SJCRH30 (cell line): ENCODE data around the gene TTC7B. TPM values are rescaled to one million over a fixed set of nuclear protein-coding genes. Genes with fewer than 3 reads are reported as not detected.

ENCODE experiments used
- DNase-seq, 2 experiments: peaks; one replicate each; pipeline ENCODE4 v3.0.0-alpha.2; 2015 to 2020
- H3K27ac ChIP-seq: fragments of 250-450 bp; sonication (Bioruptor Pico); 2 replicates; pipeline ENCODE4 v1.5.1; 2020; ENCODE audit warnings: mild to moderate bottlenecking, moderate library complexity
- H3K27me3 ChIP-seq: fragments of 250-450 bp; sonication (Bioruptor Pico); 2 replicates; pipeline ENCODE4 v1.5.1; 2020; ENCODE audit warnings: mild to moderate bottlenecking, moderate library complexity
- H3K36me3 ChIP-seq: fragments of 250-450 bp; sonication (Bioruptor Pico); 2 replicates; pipeline ENCODE4 v1.5.1; 2020; ENCODE audit warnings: mild to moderate bottlenecking, moderate library complexity
- H3K4me1 ChIP-seq: fragments of 250-450 bp; sonication (Bioruptor Pico); 2 replicates; pipeline ENCODE4 v1.5.1; 2020; ENCODE audit warnings: mild to moderate bottlenecking, moderate library complexity
- H3K4me3 ChIP-seq: fragments of 250-450 bp; sonication (Bioruptor Pico); 2 replicates; pipeline ENCODE4 v1.5.1; 2020; ENCODE audit warnings: mild to moderate bottlenecking, moderate library complexity
- H3K9me3 ChIP-seq: fragments of 250-450 bp; sonication (Bioruptor Pico); replicated peaks from 2 replicates; pipeline ENCODE4 v1.5.1; 2020; ENCODE audit warnings: mild to moderate bottlenecking, moderate library complexity
- total RNA-seq: library from RNA; depleted of rRNA; stranded (reverse); fragments of >200 nt; shearing (Covaris generic); gene quantifications from 2 replicates; pipeline ENCODE4 v1.2.3, GENCODE V29; 2014

TTC7B gene
- total RNA-seq, 1 experiment from 2014 or later = 45.9 TPM

DNA sequence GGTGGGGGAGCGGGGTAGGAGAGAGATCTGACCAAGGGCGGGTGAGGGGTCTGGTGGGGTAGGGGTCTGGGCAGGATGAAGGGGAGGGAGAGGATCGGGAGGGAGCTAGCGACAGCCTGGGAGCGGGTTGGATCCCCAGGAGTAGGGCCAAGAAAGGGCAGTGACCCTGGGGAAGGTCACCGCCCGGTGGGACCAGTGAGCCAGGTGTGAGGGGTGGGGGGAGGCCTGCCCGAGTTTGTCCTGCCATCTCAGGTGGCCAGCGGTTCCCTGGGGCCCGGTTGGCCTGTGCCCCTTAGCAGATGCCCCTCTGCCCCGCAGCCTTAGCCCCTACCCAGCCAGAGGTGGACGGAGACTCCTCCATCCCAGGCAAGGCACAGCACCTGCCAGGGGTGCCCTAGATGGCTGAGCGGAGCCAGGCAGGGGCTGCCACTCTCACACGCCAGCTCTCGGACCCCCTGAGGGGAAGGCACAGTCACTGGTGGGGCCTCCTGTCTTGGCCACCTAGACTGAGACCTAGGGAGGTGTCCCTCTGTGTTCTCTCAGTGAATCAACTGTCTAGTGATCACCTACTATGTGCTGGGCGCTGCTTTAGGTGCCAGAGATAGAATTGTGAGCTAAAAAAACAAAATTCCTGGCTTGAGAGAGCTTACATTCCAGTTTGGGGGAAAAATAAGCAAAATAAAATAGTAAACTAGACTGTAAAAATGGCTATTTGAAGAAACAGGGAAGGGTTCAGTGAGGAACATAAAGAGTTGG, 629 bp upstream of the TTC7B start:
- no peaks in the 10 kb centered on the region for H3K36me3 ChIP-seq
- H3K4me1 ChIP-seq = peaks cover 14% of the 10 kb centered on the region
- no peak overlapping the region; the same call in 1 of the 2 replicates for H3K4me3 ChIP-seq
- H3K27me3 ChIP-seq = no peaks in the 10 kb centered on the region
- no peaks in the 10 kb centered on the region for H3K9me3 ChIP-seq
- no peak for DNase-seq
- H3K27ac ChIP-seq = no peak overlapping the region

DNA sequence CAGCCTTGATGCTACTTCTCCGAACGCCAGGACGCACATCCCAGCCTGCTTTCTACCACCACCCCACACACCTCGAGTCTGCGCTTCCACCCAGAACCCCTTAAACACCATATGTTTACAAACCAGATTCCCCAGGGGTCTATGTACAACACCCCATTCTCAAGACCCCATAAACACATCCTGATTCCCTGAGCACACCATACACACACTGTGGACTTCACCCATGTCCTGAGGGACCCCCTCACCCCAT, 733 bp downstream of the TTC7B start:
- peak overlapping the region; percentile 90 for H3K4me3 ChIP-seq
- H3K36me3 ChIP-seq = no peaks in the 10 kb centered on the region
- DNase-seq = no peak
- H3K27ac ChIP-seq = peak overlapping the region; percentile 43; the same call in 1 of the 2 replicates
- H3K27me3 ChIP-seq = no peaks in the 10 kb centered on the region
- no peaks in the 10 kb centered on the region for H3K9me3 ChIP-seq
- peaks cover 6% of the 10 kb centered on the region for H3K4me1 ChIP-seq

DNA sequence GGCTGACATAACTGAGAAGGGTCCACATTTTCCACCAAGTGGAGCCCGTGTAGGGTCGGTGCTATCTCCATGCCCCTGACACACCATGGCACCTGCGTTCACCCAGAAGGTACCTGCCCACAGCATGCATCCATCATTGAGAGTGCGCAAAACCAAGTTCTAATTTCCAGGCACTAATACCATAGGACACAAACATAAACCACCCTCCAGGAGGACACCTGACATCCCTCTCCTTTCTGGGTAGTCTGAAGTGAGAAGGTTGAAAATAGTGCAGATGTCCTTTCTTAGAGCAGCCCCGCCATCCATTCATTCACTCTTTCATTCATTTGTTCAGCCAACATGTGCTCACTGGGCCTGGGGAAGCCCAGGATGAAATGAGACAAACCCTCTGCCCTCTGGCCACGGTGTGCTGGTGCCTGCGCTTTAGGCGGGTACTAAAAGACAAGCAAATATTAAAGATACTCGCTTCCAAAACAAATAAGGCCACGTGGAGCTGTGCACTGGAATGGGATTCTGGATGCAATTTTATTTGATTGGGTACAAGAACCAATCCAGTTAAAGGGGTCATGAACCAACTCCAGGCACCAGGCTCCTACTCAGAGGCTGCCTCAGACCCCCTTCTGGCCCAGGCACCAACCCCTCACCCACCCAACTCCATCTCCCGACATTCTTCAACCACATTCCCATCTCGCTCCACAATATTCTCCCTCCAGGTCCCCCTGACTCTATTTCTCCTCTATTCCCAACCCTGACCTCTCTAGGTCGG, 1.2 kb downstream of the TTC7B start:
- no peak for DNase-seq
- H3K9me3 ChIP-seq = no peaks in the 10 kb centered on the region
- H3K36me3 ChIP-seq = no peaks in the 10 kb centered on the region
- H3K27ac ChIP-seq = peak overlapping the region; percentile 43; the same call in 1 of the 2 replicates
- peak overlapping the region; percentile 90 for H3K4me3 ChIP-seq
- peaks cover 2% of the 10 kb centered on the region; the same call in 1 of the 2 replicates for H3K4me1 ChIP-seq
- H3K27me3 ChIP-seq = no peaks in the 10 kb centered on the region

DNA sequence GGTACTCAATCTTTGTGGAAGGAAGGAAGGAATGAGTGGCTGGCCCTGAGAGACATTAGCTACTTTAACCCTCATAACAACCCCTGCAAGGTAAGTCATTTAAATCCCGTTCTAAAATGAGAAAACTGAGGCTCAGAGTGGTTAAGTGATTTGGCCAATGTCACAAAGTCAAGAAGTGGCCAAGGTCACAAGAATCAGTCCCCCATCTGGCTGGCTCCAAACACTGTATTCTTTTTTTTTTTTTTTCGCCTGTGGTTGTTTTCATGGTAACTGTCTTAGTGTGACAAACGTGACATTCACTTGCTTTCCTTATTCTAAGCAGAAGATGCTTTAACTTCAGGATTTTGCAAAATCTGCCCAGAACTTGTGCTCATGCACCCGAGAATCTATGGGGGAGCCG, 2.8 kb downstream of the TTC7B start:
- Histone ChIP-seq H3K9me3 (no peaks in the 10 kb centered on the region), H3K36me3 (no peaks in the 10 kb centered on the region), H3K27me3 (no peaks in the 10 kb centered on the region), H3K4me3 (no peak overlapping the region), H3K4me1 (peaks cover 3% of the 10 kb centered on the region; the same call in 1 of the 2 replicates), H3K27ac (no peak overlapping the region)
- no peak for DNase-seq

DNA sequence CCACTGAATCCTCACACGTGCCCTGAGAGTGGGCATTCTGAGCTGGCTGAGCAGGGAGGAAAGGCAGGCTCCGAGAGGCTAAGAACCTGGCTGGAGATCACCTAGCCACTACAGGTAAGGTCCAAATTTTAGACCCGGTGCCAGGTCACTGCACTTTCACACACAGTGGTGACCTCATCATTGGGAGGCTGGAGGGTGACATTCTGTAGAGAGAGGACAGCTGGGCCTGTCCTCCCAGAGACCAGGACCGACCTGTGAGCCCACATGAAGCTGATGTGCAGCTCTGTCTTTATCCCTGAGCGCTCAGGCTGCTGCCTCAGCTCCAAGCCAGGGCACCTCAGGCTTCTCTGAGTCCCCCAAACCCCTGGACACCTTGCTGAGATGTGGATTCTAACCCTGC, 4.1 kb downstream of the TTC7B start:
- Histone ChIP-seq H3K27ac (no peak overlapping the region), H3K4me1 (peaks cover 3% of the 10 kb centered on the region; the same call in 1 of the 2 replicates), H3K36me3 (no peaks in the 10 kb centered on the region), H3K4me3 (no peak overlapping the region), H3K9me3 (no peaks in the 10 kb centered on the region), H3K27me3 (no peaks in the 10 kb centered on the region)
- no peak for DNase-seq

DNA sequence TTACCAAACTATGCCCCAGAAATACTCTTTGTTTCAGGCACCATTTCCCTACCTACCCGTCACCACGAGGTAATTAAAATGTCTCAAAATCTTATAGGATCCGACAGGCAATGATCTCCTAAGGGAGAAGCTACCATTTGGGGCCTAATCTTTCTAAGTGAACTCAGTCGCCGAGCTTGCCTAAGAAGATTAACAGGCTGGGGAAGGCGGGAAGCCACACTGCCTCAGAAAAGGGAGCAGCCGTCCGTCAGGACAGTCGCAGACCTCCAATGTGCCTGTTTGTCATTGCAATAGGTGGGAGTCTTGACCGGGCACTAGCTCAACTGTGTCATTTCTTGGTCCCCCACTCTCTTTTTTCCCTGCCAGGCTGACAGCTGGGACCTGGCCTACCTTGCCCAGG, 4.6 kb downstream of the TTC7B start:
- Histone ChIP-seq H3K4me1 (peaks cover 3% of the 10 kb centered on the region; the same call in 1 of the 2 replicates), H3K36me3 (no peaks in the 10 kb centered on the region), H3K4me3 (no peak overlapping the region), H3K27me3 (no peaks in the 10 kb centered on the region), H3K9me3 (no peaks in the 10 kb centered on the region), H3K27ac (no peak overlapping the region)
- DNase-seq = no peak

DNA sequence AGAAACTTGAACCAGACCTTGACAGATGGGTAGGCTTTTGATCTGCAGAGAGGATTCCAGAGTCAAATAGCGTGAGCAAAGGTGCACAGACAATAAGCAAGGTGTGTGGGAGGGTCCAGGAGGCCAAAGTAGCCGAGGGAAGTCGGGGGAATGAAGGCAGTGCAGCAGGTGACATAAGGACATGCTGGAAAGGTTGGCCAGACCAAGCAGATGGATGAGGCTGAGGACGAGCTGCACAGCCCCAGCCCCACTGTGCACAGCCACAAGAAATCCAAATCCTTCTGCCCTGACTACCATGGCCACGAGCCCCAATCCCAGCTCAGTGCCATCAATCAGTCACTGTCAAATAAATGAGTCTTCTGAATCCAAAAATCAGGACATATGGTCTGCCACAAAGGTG, 5.4 kb downstream of the TTC7B start:
- Histone ChIP-seq H3K4me3 (no peak overlapping the region), H3K27me3 (no peaks in the 10 kb centered on the region), H3K9me3 (no peaks in the 10 kb centered on the region), H3K36me3 (no peaks in the 10 kb centered on the region), H3K27ac (no peak overlapping the region), H3K4me1 (peaks cover 3% of the 10 kb centered on the region; the same call in 1 of the 2 replicates)
- no peak for DNase-seq

DNA sequence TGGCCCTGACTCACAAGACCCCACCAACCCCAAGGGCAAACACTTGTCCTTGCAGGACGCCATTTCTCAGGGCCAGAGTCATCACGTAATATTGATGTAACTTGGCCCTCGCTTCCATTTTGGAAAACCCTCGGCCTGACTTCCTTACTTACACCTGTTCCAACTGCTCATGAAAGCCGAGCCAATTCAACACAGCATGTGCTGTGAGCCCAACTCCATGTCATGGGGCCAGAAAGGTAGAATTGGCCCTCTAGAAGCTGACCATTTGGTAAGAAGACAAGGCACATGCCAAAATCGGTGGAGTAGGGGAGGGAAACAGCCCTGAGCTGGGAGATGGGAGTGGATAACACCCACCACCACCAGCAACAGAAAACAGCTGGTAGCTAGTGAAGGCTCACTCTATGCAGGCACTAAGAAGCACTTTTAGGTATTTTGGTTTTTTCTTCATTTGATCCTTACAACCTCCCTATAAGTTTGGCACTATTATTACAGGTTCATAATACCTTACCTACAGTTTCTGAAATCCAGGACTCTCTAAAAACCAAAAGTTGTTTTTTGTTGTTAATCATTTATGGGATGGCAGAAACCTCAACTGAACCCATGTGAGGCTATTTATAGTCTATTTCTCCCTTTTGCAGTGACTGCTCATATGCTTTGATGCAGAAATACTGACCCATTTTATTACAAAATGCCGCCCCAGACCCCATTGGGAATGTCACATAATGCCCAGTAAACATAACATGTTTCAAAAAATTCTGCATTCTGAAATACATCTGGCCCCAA, 6.5 kb downstream of the TTC7B start:
- H3K9me3 ChIP-seq = no peaks in the 10 kb centered on the region
- no peaks in the 10 kb centered on the region for H3K36me3 ChIP-seq
- no peaks in the 10 kb centered on the region for H3K27me3 ChIP-seq
- H3K27ac ChIP-seq = no peak overlapping the region
- peaks cover 3% of the 10 kb centered on the region; the same call in 1 of the 2 replicates for H3K4me1 ChIP-seq
- DNase-seq = no peak
- H3K4me3 ChIP-seq = no peak overlapping the region

DNA sequence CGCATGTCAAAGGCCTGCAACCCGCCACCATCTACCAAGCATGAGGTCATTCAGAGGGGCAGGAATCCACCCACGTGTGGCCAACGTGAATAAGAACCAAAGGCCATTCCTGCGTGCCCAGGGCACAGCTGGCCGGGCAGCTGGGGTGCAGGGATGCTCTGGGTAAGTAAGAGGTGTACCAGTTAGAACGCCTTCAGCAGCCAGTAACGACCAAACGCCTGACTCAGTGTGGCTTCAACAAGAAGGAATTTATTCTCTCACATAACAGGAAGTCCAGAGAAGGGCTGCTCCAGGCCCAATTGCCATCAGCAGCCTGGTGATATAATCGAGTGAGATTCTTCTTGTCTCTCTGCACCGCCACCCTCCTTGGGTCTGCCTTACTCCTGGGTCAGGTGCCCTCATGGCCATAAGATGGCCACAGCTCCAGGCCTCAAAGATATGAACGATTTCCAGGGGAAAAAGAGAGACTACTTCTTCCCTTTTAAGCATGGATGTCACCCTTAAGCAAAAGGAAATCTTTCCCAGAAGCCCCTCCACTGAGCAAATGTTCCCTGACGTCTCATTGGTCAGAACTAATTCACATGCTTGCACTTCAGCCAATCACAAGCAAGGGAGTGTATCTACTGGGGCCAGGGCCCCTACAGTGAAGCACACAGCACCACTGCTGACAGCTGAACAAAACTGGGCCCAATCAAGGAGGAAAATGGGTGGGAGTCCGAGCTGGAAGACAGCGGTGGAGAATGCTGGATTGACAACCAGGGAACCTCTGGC, 7.3 kb downstream of the TTC7B start:
- Histone ChIP-seq H3K4me1 (peaks cover 3% of the 10 kb centered on the region; the same call in 1 of the 2 replicates), H3K27ac (no peak overlapping the region), H3K36me3 (no peaks in the 10 kb centered on the region), H3K4me3 (no peak overlapping the region), H3K9me3 (no peaks in the 10 kb centered on the region), H3K27me3 (no peaks in the 10 kb centered on the region)
- no peak for DNase-seq

DNA sequence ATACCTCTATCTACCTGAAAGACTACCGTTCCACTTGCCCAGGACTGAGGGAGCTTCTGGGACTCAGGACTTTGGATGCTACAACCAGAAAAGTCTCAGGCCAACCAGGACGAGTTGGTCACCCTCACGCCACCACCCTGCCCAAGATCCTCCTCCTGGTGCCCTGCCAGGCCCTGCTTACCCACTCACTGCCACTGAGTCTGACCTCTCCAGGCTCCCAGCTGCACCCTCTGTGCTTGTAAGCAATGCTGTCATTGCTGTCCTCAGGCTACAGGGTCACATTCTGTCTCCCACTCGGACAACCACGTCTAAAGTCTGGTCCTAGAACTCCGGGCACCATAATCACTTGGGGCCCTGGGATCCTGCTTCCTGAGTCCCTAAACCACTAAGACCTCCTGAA, 9.2 kb downstream of the TTC7B start:
- no peak overlapping the region for H3K4me3 ChIP-seq
- no peak for DNase-seq
- H3K4me1 ChIP-seq = peaks cover 3% of the 10 kb centered on the region; the same call in 1 of the 2 replicates
- no peak overlapping the region for H3K27ac ChIP-seq
- H3K36me3 ChIP-seq = no peaks in the 10 kb centered on the region
- no peaks in the 10 kb centered on the region for H3K9me3 ChIP-seq
- H3K27me3 ChIP-seq = no peaks in the 10 kb centered on the region

DNA sequence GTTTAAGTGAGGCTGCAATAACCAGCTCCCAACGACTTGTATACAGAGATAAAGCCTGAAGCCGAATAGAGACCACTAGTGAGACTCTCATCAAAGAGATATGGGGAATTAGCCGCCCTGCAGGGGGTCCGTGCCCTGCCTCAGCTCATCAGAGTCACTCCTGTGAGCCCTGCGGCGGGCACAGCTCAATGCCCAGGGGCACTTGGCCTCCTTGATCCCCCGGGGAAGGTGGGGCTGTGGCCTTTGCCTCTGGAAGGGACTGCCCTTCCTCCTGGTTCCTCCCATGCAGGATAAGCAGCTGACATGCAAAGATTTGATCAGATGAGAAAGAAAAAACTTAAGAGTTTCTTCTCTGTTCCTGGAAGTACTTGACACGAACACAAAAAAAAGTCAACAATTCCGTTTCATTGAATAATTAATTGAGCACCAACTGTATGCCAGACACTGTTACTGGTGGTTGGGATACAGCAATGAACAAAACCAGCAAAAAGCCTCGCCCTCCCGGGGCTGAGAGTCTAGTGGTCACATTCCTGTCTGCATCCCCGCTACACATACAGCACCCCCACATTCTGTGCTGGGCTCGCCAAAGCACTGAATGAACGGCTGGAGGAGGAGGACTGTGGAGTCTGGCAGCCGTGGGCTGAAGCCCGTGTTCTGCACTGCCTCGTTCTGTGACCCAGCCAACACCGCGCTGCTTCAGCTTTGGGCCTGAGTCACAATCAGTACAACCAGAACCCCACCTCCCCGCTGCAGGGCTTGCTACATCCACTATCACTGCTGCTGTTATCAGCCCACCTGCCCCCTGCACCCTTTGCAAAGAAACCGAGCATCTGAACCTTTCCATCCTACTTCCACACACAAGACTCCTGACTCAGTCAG, 10.3 kb downstream of the TTC7B start:
- Histone ChIP-seq H3K4me3 (no peak overlapping the region), H3K4me1 (peaks cover 3% of the 10 kb centered on the region; the same call in 1 of the 2 replicates), H3K36me3 (no peaks in the 10 kb centered on the region), H3K27ac (no peak overlapping the region), H3K27me3 (no peaks in the 10 kb centered on the region), H3K9me3 (no peaks in the 10 kb centered on the region)
- no peak for DNase-seq

DNA sequence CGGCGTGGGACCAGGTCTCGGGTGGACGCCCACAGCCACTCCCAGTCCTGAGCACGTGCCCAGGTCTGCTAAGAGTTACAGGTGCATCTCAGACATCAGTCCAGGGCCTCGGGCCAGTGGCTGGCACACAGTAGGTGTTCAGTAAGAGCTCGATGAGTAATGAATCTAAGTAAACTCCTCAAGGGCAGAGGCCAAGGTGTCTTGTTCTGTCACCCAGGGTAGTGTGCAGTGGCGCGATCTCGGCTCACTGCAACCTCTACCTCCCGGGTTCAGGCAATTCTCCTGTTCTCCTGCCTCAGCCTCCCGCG, 11.2 kb downstream of the TTC7B start:
- H3K27me3 ChIP-seq = no peaks in the 10 kb centered on the region
- no peak overlapping the region for H3K27ac ChIP-seq
- no peak for DNase-seq

DNA sequence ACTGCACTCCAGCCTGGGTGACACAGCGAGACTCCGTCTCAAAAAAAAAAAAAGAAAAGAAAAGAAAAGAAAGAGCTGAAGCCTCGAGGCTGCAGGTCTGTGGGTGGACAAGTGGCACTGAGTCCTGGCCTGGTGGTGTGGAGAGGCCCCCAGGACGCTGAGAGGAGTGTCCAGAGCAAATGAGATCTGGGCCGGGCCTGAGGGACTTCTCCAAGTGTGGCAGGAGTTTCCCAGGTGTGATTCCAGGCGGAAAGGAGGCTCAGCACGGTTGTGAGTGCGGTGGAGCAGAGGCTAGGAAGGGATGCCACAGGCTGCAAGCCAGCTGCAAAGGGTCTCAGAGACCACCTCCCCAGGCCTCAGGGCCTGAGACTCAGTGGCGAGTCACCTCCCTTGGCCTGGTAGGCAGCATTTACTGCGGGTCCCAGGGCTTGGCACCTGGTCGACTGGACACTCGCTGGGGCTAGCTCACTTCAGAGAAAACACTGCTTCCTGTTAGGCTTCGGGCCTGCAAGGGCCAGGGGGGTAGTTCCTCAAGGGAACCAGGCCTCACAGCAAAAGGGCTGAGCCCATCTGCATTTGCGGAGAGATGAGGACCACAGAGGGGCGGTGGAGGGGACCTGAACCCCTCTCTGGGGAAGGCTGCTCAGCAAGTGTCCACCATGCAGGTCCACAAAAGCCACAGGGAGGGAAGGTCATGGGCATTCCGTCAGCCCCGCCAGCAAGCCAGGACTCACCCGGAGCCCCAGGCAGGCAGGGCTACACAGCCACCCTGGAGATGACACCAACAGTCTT, 11.7 kb downstream of the TTC7B start:
- Histone ChIP-seq H3K9me3 (no peaks in the 10 kb centered on the region), H3K27me3 (no peaks in the 10 kb centered on the region), H3K4me1 (no peaks in the 10 kb centered on the region), H3K27ac (no peak overlapping the region), H3K4me3 (no peak overlapping the region), H3K36me3 (no peaks in the 10 kb centered on the region)
- no peak for DNase-seq

More for the DNA sequence above, 11.2 kb downstream of the TTC7B start:
- H3K4me3 ChIP-seq = no peak overlapping the region
- H3K4me1 ChIP-seq = peaks cover 3% of the 10 kb centered on the region; the same call in 1 of the 2 replicates
- H3K9me3 ChIP-seq = no peaks in the 10 kb centered on the region
- H3K36me3 ChIP-seq = no peaks in the 10 kb centered on the region
